Bronchial epithelial cell (primary cell): ENCODE data around the gene KDM4D. TPM values are rescaled to one million over a fixed set of nuclear protein-coding genes. Genes with fewer than 3 reads are reported as not detected.
"Not testable (repeated sequence)": the region's sequence is repeated elsewhere in the genome, so short reads cannot be mapped to it uniquely, and the experiment has no call there.

Experiments used
- DNase-seq: peaks from one replicate; pipeline ENCODE4 v3.0.0-alpha.2; 2010; ENCODE audit warnings: low read depth
- FAIRE-seq: peaks from 2 replicates; lab custom pipeline; 2011; peaks lifted over from hg19 to GRCh38; lab: Jason Lieb, UNC
- H3K27me3 ChIP-seq: 2 replicates; pipeline ENCODE4 v1.5.1; 2011; ENCODE audit warnings: low read length; ENCODE audit not compliant: control insufficient read depth, insufficient read depth
- H3K36me3 ChIP-seq: 2 replicates; pipeline ENCODE4 v1.5.1; 2011; ENCODE audit warnings: low read length; ENCODE audit not compliant: control insufficient read depth, insufficient read depth
- H3K4me3 ChIP-seq: 2 replicates; pipeline ENCODE4 v1.5.1; 2011; ENCODE audit warnings: mild to moderate bottlenecking, low read depth, low read length, control low read depth
- CTCF ChIP-seq: IDR thresholded peaks from 2 replicates; pipeline ENCODE4 v1.5.1; 2011; ENCODE audit warnings: mild to moderate bottlenecking, moderate library complexity, low read length, control low read depth, inconsistent platforms; ENCODE audit not compliant: insufficient read depth, severe bottlenecking
- total RNA-seq: library from RNA; depleted of rRNA; stranded (reverse); fragments of >200 nt; gene quantifications from 2 replicates; pipeline ENCODE4 v1.2.1, GENCODE V29; 2014

Gene KDM4D
- total RNA-seq, 1 donor from 2014 or later = 0.53 TPM

- Histone ChIP-seq H3K36me3 (no peaks in the 10 kb centered on the region), H3K4me3 (no peak overlapping the region), H3K27me3 (no peaks in the 10 kb centered on the region)
- DNase-seq (no peak), FAIRE-seq (no peak)
- TF ChIP-seq CTCF = no peak
Measured at GRCh38 chr11:94926698-94927237, 46.7 kb upstream of the KDM4D start.

GRCh38 chr11:94928117-94928990 is 45.2 kb upstream of the KDM4D start:
- no peak overlapping the region for H3K4me3 ChIP-seq
- no peak for TF ChIP-seq CTCF
- FAIRE-seq (no peak), DNase-seq (no peak)
- H3K27me3 ChIP-seq = no peaks in the 10 kb centered on the region
- H3K36me3 ChIP-seq = no peaks in the 10 kb centered on the region

- not testable (repeated sequence) for DNase-seq, FAIRE-seq, H3K4me3 ChIP-seq, H3K27me3 ChIP-seq, H3K36me3 ChIP-seq
Measured at GRCh38 chr11:94932072-94932471, 41.4 kb upstream of the KDM4D start.

- FAIRE-seq = no peak
- TF ChIP-seq CTCF = no peak
Measured at GRCh38 chr11:94932503-94932902, 41.0 kb upstream of the KDM4D start.

GRCh38 chr11:94933223-94934130 is 40.0 kb upstream of the KDM4D start:
- no peak for DNase-seq
- Histone ChIP-seq H3K36me3 (no peaks in the 10 kb centered on the region), H3K27me3 (no peaks in the 10 kb centered on the region), H3K4me3 (no peak overlapping the region)
- TF ChIP-seq CTCF = no peak
- no peak for FAIRE-seq

More at GRCh38 chr11:94932503-94932902, 41.0 kb upstream of the KDM4D start:
- H3K4me3 ChIP-seq = no peak overlapping the region
- no peaks in the 10 kb centered on the region for H3K36me3 ChIP-seq
- no peak for DNase-seq
- no peaks in the 10 kb centered on the region for H3K27me3 ChIP-seq

GRCh38 chr11:94934362-94934761 is 39.1 kb upstream of the KDM4D start:
- Histone ChIP-seq H3K27me3 (no peaks in the 10 kb centered on the region), H3K4me3 (no peak overlapping the region), H3K36me3 (no peaks in the 10 kb centered on the region)
- TF ChIP-seq CTCF = no peak
- no peak for DNase-seq
- no peak for FAIRE-seq
